ENCODE data around the gene HOXC9.

The HOXC9 gene

DNA sequence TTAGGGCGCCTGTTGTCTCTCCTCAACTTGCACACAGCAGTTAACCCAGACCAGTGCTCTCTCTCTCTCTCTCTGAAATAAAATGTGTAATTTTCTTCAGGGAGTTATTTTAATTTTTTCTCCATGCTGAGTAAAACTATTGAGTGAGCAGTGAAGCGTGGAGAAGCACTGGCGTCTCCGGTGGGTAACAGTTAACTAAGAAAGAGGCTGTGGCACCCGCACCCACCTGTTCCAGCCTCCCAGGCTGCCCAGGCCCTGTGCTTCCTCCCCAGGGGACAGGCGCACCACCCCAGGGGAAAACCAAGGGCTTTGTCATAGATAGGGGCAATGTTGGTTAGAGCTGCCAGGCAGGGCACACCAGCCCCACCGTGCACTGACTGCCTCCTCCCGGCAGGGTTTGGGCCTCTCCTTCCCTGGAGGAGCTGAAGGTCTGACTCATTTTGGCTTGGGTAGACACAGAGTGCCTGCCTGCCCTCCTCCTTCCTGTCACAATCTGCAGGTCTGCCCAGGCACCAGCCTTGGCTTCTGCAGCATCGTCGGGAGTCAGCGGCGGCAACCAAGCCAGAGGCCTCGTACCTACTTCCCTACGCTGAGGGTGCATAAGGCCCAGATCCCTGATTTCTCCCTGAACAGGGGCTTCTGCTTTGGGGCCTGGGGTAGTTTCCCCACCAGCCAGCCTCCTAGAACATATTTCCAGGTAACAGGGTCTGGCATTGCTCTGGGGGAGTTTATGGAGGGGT, 36.8 kb downstream of the HOXC9 start (continued):
- TF ChIP-seq, protein P1, sequence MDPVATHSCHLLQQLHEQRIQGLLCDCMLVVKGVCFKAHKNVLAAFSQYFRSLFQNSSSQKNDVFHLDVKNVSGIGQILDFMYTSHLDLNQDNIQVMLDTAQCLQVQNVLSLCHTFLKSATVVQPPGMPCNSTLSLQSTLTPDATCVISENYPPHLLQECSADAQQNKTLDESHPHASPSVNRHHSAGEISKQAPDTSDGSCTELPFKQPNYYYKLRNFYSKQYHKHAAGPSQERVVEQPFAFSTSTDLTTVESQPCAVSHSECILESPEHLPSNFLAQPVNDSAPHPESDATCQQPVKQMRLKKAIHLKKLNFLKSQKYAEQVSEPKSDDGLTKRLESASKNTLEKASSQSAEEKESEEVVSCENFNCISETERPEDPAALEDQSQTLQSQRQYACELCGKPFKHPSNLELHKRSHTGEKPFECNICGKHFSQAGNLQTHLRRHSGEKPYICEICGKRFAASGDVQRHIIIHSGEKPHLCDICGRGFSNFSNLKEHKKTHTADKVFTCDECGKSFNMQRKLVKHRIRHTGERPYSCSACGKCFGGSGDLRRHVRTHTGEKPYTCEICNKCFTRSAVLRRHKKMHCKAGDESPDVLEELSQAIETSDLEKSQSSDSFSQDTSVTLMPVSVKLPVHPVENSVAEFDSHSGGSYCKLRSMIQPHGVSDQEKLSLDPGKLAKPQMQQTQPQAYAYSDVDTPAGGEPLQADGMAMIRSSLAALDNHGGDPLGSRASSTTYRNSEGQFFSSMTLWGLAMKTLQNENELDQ (tag by site-specific recombination; IDR thresholded peaks at IDR 0.05; ENCODE audit: low read depth): 0 out of 2 replicates have a peak, but pooled peaks have one; percentile 63
- peak; percentile 39; the same call in 1 of the 2 replicates for TF ChIP-seq ZNF2 (tag by site-specific recombination; IDR thresholded peaks at IDR 0.05)
- peak; percentile 59; the same call in 1 of the 2 replicates for TF ChIP-seq ZNF501 (tag by site-specific recombination; IDR thresholded peaks at IDR 0.05)
- TF ChIP-seq ZNF624 (tag by site-specific recombination; IDR thresholded peaks at IDR 0.05): no peak
- TF ChIP-seq, protein P2, sequence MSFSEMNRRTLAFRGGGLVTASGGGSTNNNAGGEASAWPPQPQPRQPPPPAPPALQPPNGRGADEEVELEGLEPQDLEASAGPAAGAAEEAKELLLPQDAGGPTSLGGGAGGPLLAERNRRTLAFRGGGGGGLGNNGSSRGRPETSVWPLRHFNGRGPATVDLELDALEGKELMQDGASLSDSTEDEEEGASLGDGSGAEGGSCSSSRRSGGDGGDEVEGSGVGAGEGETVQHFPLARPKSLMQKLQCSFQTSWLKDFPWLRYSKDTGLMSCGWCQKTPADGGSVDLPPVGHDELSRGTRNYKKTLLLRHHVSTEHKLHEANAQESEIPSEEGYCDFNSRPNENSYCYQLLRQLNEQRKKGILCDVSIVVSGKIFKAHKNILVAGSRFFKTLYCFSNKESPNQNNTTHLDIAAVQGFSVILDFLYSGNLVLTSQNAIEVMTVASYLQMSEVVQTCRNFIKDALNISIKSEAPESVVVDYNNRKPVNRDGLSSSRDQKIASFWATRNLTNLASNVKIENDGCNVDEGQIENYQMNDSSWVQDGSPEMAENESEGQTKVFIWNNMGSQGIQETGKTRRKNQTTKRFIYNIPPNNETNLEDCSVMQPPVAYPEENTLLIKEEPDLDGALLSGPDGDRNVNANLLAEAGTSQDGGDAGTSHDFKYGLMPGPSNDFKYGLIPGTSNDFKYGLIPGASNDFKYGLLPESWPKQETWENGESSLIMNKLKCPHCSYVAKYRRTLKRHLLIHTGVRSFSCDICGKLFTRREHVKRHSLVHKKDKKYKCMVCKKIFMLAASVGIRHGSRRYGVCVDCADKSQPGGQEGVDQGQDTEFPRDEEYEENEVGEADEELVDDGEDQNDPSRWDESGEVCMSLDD (tag by site-specific recombination; IDR thresholded peaks at IDR 0.05): no peak; the same call in none of the 2 replicates
- peak; percentile 71; the same call in 1 of the 2 replicates for TF ChIP-seq KLF8 (tag by site-specific recombination; IDR thresholded peaks at IDR 0.05)
- TF ChIP-seq ZNF391 (tag by site-specific recombination; IDR thresholded peaks at IDR 0.05; ENCODE audit: borderline replicate concordance, low read depth): no peak
- no peak for TF ChIP-seq ZNF658 (tag by site-specific recombination; IDR thresholded peaks at IDR 0.05)
- TF ChIP-seq ZNF596 (tag by site-specific recombination; IDR thresholded peaks at IDR 0.05): peak; percentile 72; the same call in 1 of the 2 replicates
- TF ChIP-seq, protein P3, sequence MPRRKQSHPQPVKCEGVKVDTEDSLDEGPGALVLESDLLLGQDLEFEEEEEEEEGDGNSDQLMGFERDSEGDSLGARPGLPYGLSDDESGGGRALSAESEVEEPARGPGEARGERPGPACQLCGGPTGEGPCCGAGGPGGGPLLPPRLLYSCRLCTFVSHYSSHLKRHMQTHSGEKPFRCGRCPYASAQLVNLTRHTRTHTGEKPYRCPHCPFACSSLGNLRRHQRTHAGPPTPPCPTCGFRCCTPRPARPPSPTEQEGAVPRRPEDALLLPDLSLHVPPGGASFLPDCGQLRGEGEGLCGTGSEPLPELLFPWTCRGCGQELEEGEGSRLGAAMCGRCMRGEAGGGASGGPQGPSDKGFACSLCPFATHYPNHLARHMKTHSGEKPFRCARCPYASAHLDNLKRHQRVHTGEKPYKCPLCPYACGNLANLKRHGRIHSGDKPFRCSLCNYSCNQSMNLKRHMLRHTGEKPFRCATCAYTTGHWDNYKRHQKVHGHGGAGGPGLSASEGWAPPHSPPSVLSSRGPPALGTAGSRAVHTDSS (tag by site-specific recombination; IDR thresholded peaks at IDR 0.05): no peak
- 0 out of 2 replicates have a peak, but pooled peaks have one; percentile 14 for TF ChIP-seq KLF9 (tag by site-specific recombination; IDR thresholded peaks at IDR 0.05; ENCODE audit: low read depth)
- no peak for TF ChIP-seq BCL11B (tag by site-specific recombination; IDR thresholded peaks at IDR 0.05; ENCODE audit: low read depth)
- TF ChIP-seq OVOL3 (tag by site-specific recombination; IDR thresholded peaks at IDR 0.05): no peak
- TF ChIP-seq, protein P4, sequence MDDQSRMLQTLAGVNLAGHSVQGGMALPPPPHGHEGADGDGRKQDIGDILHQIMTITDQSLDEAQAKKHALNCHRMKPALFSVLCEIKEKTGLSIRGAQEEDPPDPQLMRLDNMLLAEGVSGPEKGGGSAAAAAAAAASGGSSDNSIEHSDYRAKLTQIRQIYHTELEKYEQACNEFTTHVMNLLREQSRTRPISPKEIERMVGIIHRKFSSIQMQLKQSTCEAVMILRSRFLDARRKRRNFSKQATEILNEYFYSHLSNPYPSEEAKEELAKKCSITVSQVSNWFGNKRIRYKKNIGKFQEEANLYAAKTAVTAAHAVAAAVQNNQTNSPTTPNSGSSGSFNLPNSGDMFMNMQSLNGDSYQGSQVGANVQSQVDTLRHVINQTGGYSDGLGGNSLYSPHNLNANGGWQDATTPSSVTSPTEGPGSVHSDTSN (CRISPR knock-in tag; IDR thresholded peaks at IDR 0.05): no peak
- TF ChIP-seq ZNF132 (tag by site-specific recombination; IDR thresholded peaks at IDR 0.05; ENCODE audit: borderline replicate concordance): no peak
- peak; percentile 94 for TF ChIP-seq ZIC2 (tag by site-specific recombination; IDR thresholded peaks at IDR 0.05)
- no peak for TF ChIP-seq TCF7L2 (IDR thresholded peaks at IDR 0.05; ENCODE audit: borderline replicate concordance, low read depth, low read length)
- TF ChIP-seq, protein P5, sequence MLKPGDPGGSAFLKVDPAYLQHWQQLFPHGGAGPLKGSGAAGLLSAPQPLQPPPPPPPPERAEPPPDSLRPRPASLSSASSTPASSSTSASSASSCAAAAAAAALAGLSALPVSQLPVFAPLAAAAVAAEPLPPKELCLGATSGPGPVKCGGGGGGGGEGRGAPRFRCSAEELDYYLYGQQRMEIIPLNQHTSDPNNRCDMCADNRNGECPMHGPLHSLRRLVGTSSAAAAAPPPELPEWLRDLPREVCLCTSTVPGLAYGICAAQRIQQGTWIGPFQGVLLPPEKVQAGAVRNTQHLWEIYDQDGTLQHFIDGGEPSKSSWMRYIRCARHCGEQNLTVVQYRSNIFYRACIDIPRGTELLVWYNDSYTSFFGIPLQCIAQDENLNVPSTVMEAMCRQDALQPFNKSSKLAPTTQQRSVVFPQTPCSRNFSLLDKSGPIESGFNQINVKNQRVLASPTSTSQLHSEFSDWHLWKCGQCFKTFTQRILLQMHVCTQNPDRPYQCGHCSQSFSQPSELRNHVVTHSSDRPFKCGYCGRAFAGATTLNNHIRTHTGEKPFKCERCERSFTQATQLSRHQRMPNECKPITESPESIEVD (tag by site-specific recombination; IDR thresholded peaks at IDR 0.05): peak; percentile 97
- TF ChIP-seq ZNF114 (tag by site-specific recombination; IDR thresholded peaks at IDR 0.05): no peak
- TF ChIP-seq ZNF792 (tag by site-specific recombination; IDR thresholded peaks at IDR 0.05): no peak
- TF ChIP-seq, protein P6, sequence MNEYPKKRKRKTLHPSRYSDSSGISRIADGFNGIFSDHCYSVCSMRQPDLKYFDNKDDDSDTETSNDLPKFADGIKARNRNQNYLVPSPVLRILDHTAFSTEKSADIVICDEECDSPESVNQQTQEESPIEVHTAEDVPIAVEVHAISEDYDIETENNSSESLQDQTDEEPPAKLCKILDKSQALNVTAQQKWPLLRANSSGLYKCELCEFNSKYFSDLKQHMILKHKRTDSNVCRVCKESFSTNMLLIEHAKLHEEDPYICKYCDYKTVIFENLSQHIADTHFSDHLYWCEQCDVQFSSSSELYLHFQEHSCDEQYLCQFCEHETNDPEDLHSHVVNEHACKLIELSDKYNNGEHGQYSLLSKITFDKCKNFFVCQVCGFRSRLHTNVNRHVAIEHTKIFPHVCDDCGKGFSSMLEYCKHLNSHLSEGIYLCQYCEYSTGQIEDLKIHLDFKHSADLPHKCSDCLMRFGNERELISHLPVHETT (tag by site-specific recombination; IDR thresholded peaks at IDR 0.05): no peak
- peak; percentile 72 for TF ChIP-seq ZBTB8A (tag by site-specific recombination; IDR thresholded peaks at IDR 0.05)
- TF ChIP-seq SCRT2 (tag by site-specific recombination; IDR thresholded peaks at IDR 0.05): peak; percentile 96
- no peak for TF ChIP-seq MYNN (tag by site-specific recombination; IDR thresholded peaks at IDR 0.05; ENCODE audit: borderline replicate concordance)
- no peak for TF ChIP-seq ZNF221 (tag by site-specific recombination; IDR thresholded peaks at IDR 0.05; ENCODE audit: borderline replicate concordance)
- no peak for TF ChIP-seq ZNF558 (tag by site-specific recombination; IDR thresholded peaks at IDR 0.05)
- TF ChIP-seq REPIN1 (tag by site-specific recombination; IDR thresholded peaks at IDR 0.05; ENCODE audit: low read depth): no peak

All from HEK293 (cell line).